WTC11 (cell line): ENCODE data around the gene SIRPG.

Source experiments
- CTCF ChIP-seq: fragments of 200-600 bp; IDR thresholded peaks from 2 replicates; pipeline ENCODE4 v1.8.0; 2022; ENCODE audit warnings: antibody characterized with exemption
- E2F5 ChIP-seq: sonication (generic); formaldehyde crosslinking; IDR thresholded peaks from 2 replicates; pipeline ENCODE4 v1.8.1; 2022; ENCODE audit warnings: mild to moderate bottlenecking, moderate library complexity, missing genetic modification reagents
- MXD4 ChIP-seq: fragments of 250-450 bp; sonication (Bioruptor Pico); IDR thresholded peaks from 2 replicates; pipeline ENCODE4 v1.8.0; 2021; ENCODE audit warnings: mild to moderate bottlenecking, moderate library complexity, borderline replicate concordance
- NR3C1 ChIP-seq: sonication (generic); formaldehyde crosslinking; conservative IDR thresholded peaks from 2 replicates; pipeline ENCODE4 v1.8.1; 2023; ENCODE audit warnings: low read depth, mild to moderate bottlenecking, missing genetic modification reagents
- TCF7 ChIP-seq: sonication (generic); formaldehyde crosslinking; IDR thresholded peaks from 2 replicates; pipeline ENCODE4 v1.8.0; 2022; ENCODE audit warnings: mild to moderate bottlenecking, low read depth, missing genetic modification reagents, moderate library complexity
- TEAD4 ChIP-seq: sonication (generic); formaldehyde crosslinking; IDR thresholded peaks from 2 replicates; pipeline ENCODE4 v1.8.0; 2022; ENCODE audit warnings: mild to moderate bottlenecking, missing genetic modification reagents
- ZNF317 ChIP-seq: sonication (generic); formaldehyde crosslinking; IDR thresholded peaks from 2 replicates; pipeline ENCODE4 v1.8.1; 2023; ENCODE audit warnings: low read depth, mild to moderate bottlenecking, moderate library complexity, missing genetic modification reagents, borderline replicate concordance

- TF ChIP-seq MXD4 (CRISPR knock-in tag) (no peak), CTCF (no peak), E2F5 (CRISPR knock-in tag) (no peak), ZNF317 (CRISPR knock-in tag) (no peak), NR3C1 (CRISPR knock-in tag) (no peak), TCF7 (CRISPR knock-in tag) (no peak), TEAD4 (CRISPR knock-in tag) (no peak)
These were observed 78.1 kb downstream of the SIRPG start for GRCh38 chr20:1579488-1579887.
